IMR-90 (cell line): ENCODE measurements around the gene EGFL7. TPM values are rescaled to one million over a fixed set of nuclear protein-coding genes. Genes with fewer than 3 reads are reported as not detected.

Source experiments
- ATAC-seq: fragments of 200-7000 bp; cut with Tn5 transposase; 2 replicates; pipeline ENCODE4 v1.9.1; 2020; ENCODE audit warnings: low read depth, mild to moderate bottlenecking, moderate library complexity
- BruUV-seq: library from RNA; stranded (reverse); fragments of 400-500 nt; replicated peaks from 2 replicates; lab custom pipeline; 2021; lab: Mats Ljungman, UMichigan
- CTCF ChIA-PET: fragments of 300-600 bp; formaldehyde crosslinking; extraction: SDS; loops from one replicate; lab custom pipeline; 2021; ENCODE audit warnings: antibody characterized with exemption; lab: Yijun Ruan, JAX
- POLR2A ChIA-PET: fragments of 300-600 bp; sonication (Branson Sonifier 250); formaldehyde crosslinking; loops from one replicate; lab custom pipeline; 2022; ENCODE audit warnings: antibody characterized with exemption; ENCODE audit not compliant: unreplicated experiment; lab: Charles Lee
- DNase-seq: peaks from one replicate; pipeline ENCODE4 v3.0.0; 2013
- H2AFZ ChIP-seq: replicated peaks from 2 replicates; pipeline ENCODE3; 2013; ENCODE audit warnings: low read length, mild to moderate bottlenecking; ENCODE audit not compliant: poor library complexity
- H2AK5ac ChIP-seq: 2 replicates; pipeline ENCODE4 v1.6.1; 2013; ENCODE audit warnings: low read depth, low read length, inconsistent platforms
- H2AK9ac ChIP-seq: replicated peaks from 2 replicates; pipeline ENCODE3; 2013; ENCODE audit warnings: mild to moderate bottlenecking, low read depth, low read length, moderate library complexity; ENCODE audit not compliant: poor library complexity
- H2BK120ac ChIP-seq: 2 replicates; pipeline ENCODE4 v1.6.1; 2013; ENCODE audit warnings: low read depth, low read length, inconsistent platforms
- H2BK15ac ChIP-seq: 3 replicates; pipeline ENCODE4 v1.6.1; 2013; ENCODE audit warnings: low read depth, low read length, inconsistent platforms
- H2BK20ac ChIP-seq: 2 replicates; pipeline ENCODE4 v1.6.1; 2013; ENCODE audit warnings: low read depth, mild to moderate bottlenecking, inconsistent platforms, low read length, moderate library complexity
- H2BK5ac ChIP-seq: 2 replicates; pipeline ENCODE4 v1.6.1; 2013; ENCODE audit warnings: mild to moderate bottlenecking, low read depth, low read length, inconsistent platforms; ENCODE audit not compliant: poor library complexity, severe bottlenecking
- H3K14ac ChIP-seq: replicated peaks from 2 replicates; pipeline ENCODE4 v1.6.1; 2013; ENCODE audit warnings: low read depth, low read length, inconsistent platforms
- H3K18ac ChIP-seq: 2 replicates; pipeline ENCODE4 v1.6.1; 2013; ENCODE audit warnings: low read depth, low read length, control low read depth
- H3K23ac ChIP-seq: 2 replicates; pipeline ENCODE4 v1.6.1; 2013; ENCODE audit warnings: low read depth, low read length, inconsistent platforms
- H3K27ac ChIP-seq: 2 replicates; pipeline ENCODE4 v1.5.1; 2013; ENCODE audit warnings: mild to moderate bottlenecking, control low read depth, low read length; ENCODE audit not compliant: insufficient read depth
- H3K27me3 ChIP-seq: 2 replicates; pipeline ENCODE4 v1.6.1; 2013; ENCODE audit warnings: low read length; ENCODE audit not compliant: control insufficient read depth, insufficient read depth
- H3K36me3 ChIP-seq: 2 replicates; pipeline ENCODE4 v1.6.1; 2013; ENCODE audit warnings: low read length, mixed read lengths; ENCODE audit not compliant: control insufficient read depth, insufficient read depth
- H3K4ac ChIP-seq: 2 replicates; pipeline ENCODE4 v1.6.1; 2013; ENCODE audit warnings: low read depth, low read length, inconsistent platforms
- H3K4me1 ChIP-seq: 2 replicates; pipeline ENCODE4 v1.6.1; 2013; ENCODE audit warnings: low read length, mixed read lengths; ENCODE audit not compliant: control insufficient read depth, insufficient read depth
- H3K4me2 ChIP-seq: 2 replicates; pipeline ENCODE4 v1.6.1; 2013; ENCODE audit warnings: low read depth, mild to moderate bottlenecking, control low read depth, low read length, moderate library complexity
- H3K4me3 ChIP-seq: 2 replicates; pipeline ENCODE4 v1.5.1; 2013; ENCODE audit warnings: low read depth, mild to moderate bottlenecking, control low read depth, low read length, moderate library complexity; ENCODE audit not compliant: insufficient read depth
- H3K56ac ChIP-seq: 2 replicates; pipeline ENCODE4 v1.6.1; 2013; ENCODE audit warnings: low read length, inconsistent platforms; ENCODE audit not compliant: insufficient read depth; ENCODE audit errors: extremely low read depth
- H3K79me1 ChIP-seq, 2 experiments: 2 replicates each; pipeline ENCODE4 v1.6.1; 2013; ENCODE audit warnings: low read length in 2 of 2, inconsistent platforms in 1 of 2, low read depth in 1 of 2
- H3K9ac ChIP-seq: 2 replicates; pipeline ENCODE4 v1.6.1; 2013; ENCODE audit warnings: low read depth, low read length, control low read depth
- H3K9me1 ChIP-seq: 2 replicates; pipeline ENCODE4 v1.6.1; 2013; ENCODE audit warnings: low read length, inconsistent platforms; ENCODE audit not compliant: insufficient read depth
- H3K9me3 ChIP-seq: 2 replicates; pipeline ENCODE4 v1.6.1; 2013; ENCODE audit warnings: low read length; ENCODE audit not compliant: control insufficient read depth, insufficient read depth
- H4K20me1 ChIP-seq: 2 replicates; pipeline ENCODE4 v1.6.1; 2013; ENCODE audit warnings: low read length, inconsistent platforms; ENCODE audit not compliant: insufficient read depth
- H4K5ac ChIP-seq: 2 replicates; pipeline ENCODE4 v1.6.1; 2013; ENCODE audit warnings: mild to moderate bottlenecking, low read depth, low read length, control low read depth
- H4K8ac ChIP-seq, 2 experiments: 2 replicates each; pipeline ENCODE4 v1.6.1; 2013; ENCODE audit warnings: low read depth in 2 of 2, low read length in 2 of 2, control low read depth in 1 of 2, inconsistent platforms in 1 of 2
- H4K91ac ChIP-seq: 2 replicates; pipeline ENCODE4 v1.6.1; 2013; ENCODE audit warnings: low read depth, low read length, inconsistent platforms; ENCODE audit not compliant: insufficient read depth
- BHLHE40 ChIP-seq: fragments of 150-350 bp; IDR thresholded peaks from 2 replicates; pipeline ENCODE4 v1.6.1; 2016; ENCODE audit warnings: mild to moderate bottlenecking, low read depth, low read length
- CEBPB ChIP-seq: IDR thresholded peaks from 2 replicates; pipeline ENCODE4 v1.6.1; 2012; ENCODE audit warnings: low read depth, low read length, improper control_type of control experiment
- CHD1 ChIP-seq: IDR thresholded peaks from 2 replicates; pipeline ENCODE4 v1.6.1; 2012; ENCODE audit warnings: low read depth, low read length, improper control_type of control experiment
- ELK1 ChIP-seq: fragments of 150-350 bp; IDR thresholded peaks from 2 replicates; pipeline ENCODE4 v1.6.1; 2016; ENCODE audit warnings: low read depth, mild to moderate bottlenecking, low read length, moderate library complexity, borderline replicate concordance
- FOS ChIP-seq: fragments of 150-350 bp; IDR thresholded peaks from 2 replicates; pipeline ENCODE4 v1.6.1; 2016; ENCODE audit warnings: low read depth, low read length
- MAFK ChIP-seq: IDR thresholded peaks from 2 replicates; pipeline ENCODE4 v1.6.1; 2012; ENCODE audit warnings: low read depth, low read length, improper control_type of control experiment
- MAZ ChIP-seq: IDR thresholded peaks from 2 replicates; pipeline ENCODE4 v1.6.1; 2012; ENCODE audit warnings: low read depth, mild to moderate bottlenecking, low read length, improper control_type of control experiment, moderate library complexity, borderline replicate concordance
- MXI1 ChIP-seq: IDR thresholded peaks from 2 replicates; pipeline ENCODE4 v1.6.1; 2012; ENCODE audit warnings: low read depth, mild to moderate bottlenecking, low read length, moderate library complexity, borderline replicate concordance
- NFE2L2 ChIP-seq: fragments of 150-350 bp; IDR thresholded peaks from 2 replicates; pipeline ENCODE4 v1.6.1; 2016; ENCODE audit warnings: low read depth, mild to moderate bottlenecking, low read length
- POLR2A ChIP-seq: IDR thresholded peaks from 2 replicates; pipeline ENCODE4 v1.6.1; 2012; ENCODE audit warnings: mild to moderate bottlenecking, low read depth, low read length
- RAD21 ChIP-seq: IDR thresholded peaks from 2 replicates; pipeline ENCODE4 v1.6.1; 2012; ENCODE audit warnings: low read length, improper control_type of control experiment
- RCOR1 ChIP-seq: IDR thresholded peaks from 2 replicates; pipeline ENCODE4 v1.6.1; 2012; ENCODE audit warnings: mild to moderate bottlenecking, low read length, improper control_type of control experiment; ENCODE audit not compliant: insufficient replicate concordance
- RFX5 ChIP-seq: IDR thresholded peaks from 2 replicates; pipeline ENCODE4 v1.8.0; 2012; ENCODE audit warnings: low read depth, mild to moderate bottlenecking, low read length, moderate library complexity
- SMC3 ChIP-seq: fragments of 150-350 bp; IDR thresholded peaks from 2 replicates; pipeline ENCODE4 v1.6.1; 2016; ENCODE audit warnings: low read depth, mild to moderate bottlenecking, antibody characterized with exemption, low read length, moderate library complexity
- USF2 ChIP-seq: fragments of 150-350 bp; IDR thresholded peaks from 2 replicates; pipeline ENCODE4 v1.6.1; 2017; ENCODE audit warnings: mild to moderate bottlenecking, antibody characterized with exemption, low read length, low read depth
- WGBS, 2 experiments: methylation state at CpG; one replicate each; pipeline versions ENCODE4 v1.1.5 to v1.1.7; 2013; ENCODE audit warnings: missing lambda C conversion rate in 2 of 2; ENCODE audit not compliant: insufficient read length in 1 of 2; ENCODE audit errors: extremely low coverage in 2 of 2; 5-methylcytosine and 5-hydroxymethylcytosine counted together
- dilution Hi-C: fragments of 300-500 bp; cut with HindIII; formaldehyde crosslinking; loops from one replicate; pipeline ENCODE4 v1.14.3; 2018; ENCODE audit warnings: low sequenced_read_pairs; ENCODE audit not compliant: unreplicated experiment
- in situ Hi-C: fragments of 300-500 bp; cut with MboI; formaldehyde crosslinking; loops from 3 replicates; pipeline ENCODE4 v1.14.3; 2019; ENCODE audit warnings: low sequenced_read_pairs, inconsistent platforms, mixed read lengths
- intact Hi-C: fragments of 100-400 bp; cut with micrococcal nuclease; formaldehyde crosslinking; loops from 2 replicates; pipeline ENCODE4 v1.10.0; 2022
- polyA plus RNA-seq, 3 experiments: library from polyadenylated mRNA; depleted of rRNA; stranded (reverse); fragments of >200 nt; gene quantifications; 2 replicates each; pipeline ENCODE4 v1.2.3, GENCODE V29; 2012; ENCODE audit warnings: low replicate concordance in 1 of 3
- total RNA-seq: library from RNA; depleted of rRNA; stranded (reverse); fragments of >200 nt; gene quantifications from 2 replicates; pipeline ENCODE4 v1.2.3, GENCODE V29; 2012
- TF ChIP-seq, protein P1 (sequence below): conservative IDR thresholded peaks from 2 replicates; pipeline ENCODE4 v1.5.1; 2012; ENCODE audit warnings: mild to moderate bottlenecking, low read depth, low read length, improper control_type of control experiment

The EGFL7 gene
- total and polyA plus RNA-seq, 2 of the 4 experiments (the other 2 are of a cell fraction) = 2.2 to 10.4 TPM

DNA sequence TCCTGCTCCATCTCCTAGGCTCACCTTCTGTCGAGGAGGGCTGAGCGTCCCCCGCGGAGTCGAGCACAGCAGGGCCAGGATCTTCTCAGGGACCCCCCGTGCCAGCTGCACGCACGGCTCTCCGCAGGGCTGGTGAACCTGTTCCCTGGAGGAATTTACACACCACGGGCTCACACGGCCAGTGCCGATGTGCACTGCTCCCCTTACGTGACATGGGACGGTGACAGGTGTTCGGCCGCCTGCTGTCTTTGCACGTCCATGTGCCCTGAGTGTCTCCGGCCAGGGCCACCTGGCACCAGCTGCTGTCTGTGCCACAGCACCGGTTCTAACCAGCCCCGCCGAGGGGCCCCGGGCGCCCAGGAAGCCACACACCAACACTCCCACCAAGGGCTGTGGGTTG is 33.2 kb downstream of the EGFL7 start:
- no peak overlapping the region for H3K4me3 ChIP-seq
- H4K91ac ChIP-seq = no peak overlapping the region
- ChIA-PET CTCF (no interaction called here), POLR2A (no interaction called here)
- peaks cover 16% of the 10 kb centered on the region for H3K27me3 ChIP-seq
- no peak overlapping the region for H3K23ac ChIP-seq
- H3K9ac ChIP-seq = no peak overlapping the region
- H2BK120ac ChIP-seq = no peak overlapping the region
- dilution Hi-C loops = no loop called here
- no peaks in the 10 kb centered on the region for H3K79me1 ChIP-seq
- H3K4me1 ChIP-seq = 0 out of 2 replicates have a peak, but pooled peaks cover 2% of the 10 kb centered on the region
- TF ChIP-seq CEBPB (no peak), BHLHE40 (no peak), RAD21 (no peak), CHD1 (no peak), FOS (no peak), MXI1 (no peak), NFE2L2 (no peak), MAFK (no peak), RFX5 (no peak), SMC3 (no peak), POLR2A (no peak), ELK1 (no peak), USF2 (no peak), RCOR1 (no peak), MAZ (no peak)
- TF ChIP-seq, protein P1, sequence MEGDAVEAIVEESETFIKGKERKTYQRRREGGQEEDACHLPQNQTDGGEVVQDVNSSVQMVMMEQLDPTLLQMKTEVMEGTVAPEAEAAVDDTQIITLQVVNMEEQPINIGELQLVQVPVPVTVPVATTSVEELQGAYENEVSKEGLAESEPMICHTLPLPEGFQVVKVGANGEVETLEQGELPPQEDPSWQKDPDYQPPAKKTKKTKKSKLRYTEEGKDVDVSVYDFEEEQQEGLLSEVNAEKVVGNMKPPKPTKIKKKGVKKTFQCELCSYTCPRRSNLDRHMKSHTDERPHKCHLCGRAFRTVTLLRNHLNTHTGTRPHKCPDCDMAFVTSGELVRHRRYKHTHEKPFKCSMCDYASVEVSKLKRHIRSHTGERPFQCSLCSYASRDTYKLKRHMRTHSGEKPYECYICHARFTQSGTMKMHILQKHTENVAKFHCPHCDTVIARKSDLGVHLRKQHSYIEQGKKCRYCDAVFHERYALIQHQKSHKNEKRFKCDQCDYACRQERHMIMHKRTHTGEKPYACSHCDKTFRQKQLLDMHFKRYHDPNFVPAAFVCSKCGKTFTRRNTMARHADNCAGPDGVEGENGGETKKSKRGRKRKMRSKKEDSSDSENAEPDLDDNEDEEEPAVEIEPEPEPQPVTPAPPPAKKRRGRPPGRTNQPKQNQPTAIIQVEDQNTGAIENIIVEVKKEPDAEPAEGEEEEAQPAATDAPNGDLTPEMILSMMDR = no peak
- no peak overlapping the region for H3K4me2 ChIP-seq
- no peaks in the 10 kb centered on the region for H3K36me3 ChIP-seq
- no peak overlapping the region for H2BK5ac ChIP-seq
- H2AK9ac ChIP-seq = peak overlapping the region; percentile 24
- no peak overlapping the region for H2AK5ac ChIP-seq
- no peak overlapping the region for H4K5ac ChIP-seq
- no peak overlapping the region for H2BK20ac ChIP-seq
- no peak overlapping the region for H3K27ac ChIP-seq
- DNase-seq = no peak
- H4K8ac ChIP-seq = no peak overlapping the region
- H2AFZ ChIP-seq = no peak overlapping the region
- H3K18ac ChIP-seq = no peak overlapping the region
- no peaks in the 10 kb centered on the region for H3K9me1 ChIP-seq
- 84% methylated on average over 15 of the region's 23 CpGs; no CpG with 5 or more reads in 1 of the 2 experiments for WGBS, 2 experiments
- no peak overlapping the region for H3K14ac ChIP-seq
- in situ Hi-C loops = no loop called here
- H3K4ac ChIP-seq = no peak overlapping the region
- no peak overlapping the region for H2BK15ac ChIP-seq
- H3K9me3 ChIP-seq = no peaks in the 10 kb centered on the region
- no peak for ATAC-seq
- BruUV-seq = no TSS peak
- no peaks in the 10 kb centered on the region for H4K20me1 ChIP-seq
- intact Hi-C loops = loop anchor here (1.0 kb wide), 1 partner anchor 30 kb away; no protein-coding TSS in a partner anchor
- no peak overlapping the region for H3K56ac ChIP-seq
